Transverse colon (tissue), 4 donors: Measurements from ENCODE around the gene LYRM1. TPM values are rescaled to one million over a fixed set of nuclear protein-coding genes. Genes with fewer than 3 reads are reported as not detected.
A peak's percentile ranks its signal among the peaks of the same experiment; 100 is the strongest.

Experiments used
- DNase-seq: peaks from one replicate; pipeline ENCODE4 v3.0.0-alpha.2; 2019
- H3K27ac ChIP-seq, 4 donors: fragments of 200-600 bp; sonication (generic); 2 replicates each; pipeline ENCODE4 v1.5.1; 2016 to 2018; ENCODE audit warnings: inconsistent platforms in 4 of 4
- H3K27me3 ChIP-seq: fragments of 200-600 bp; sonication (generic); 2 replicates; pipeline ENCODE4 v1.5.1; 2017; ENCODE audit warnings: inconsistent platforms
- H3K36me3 ChIP-seq, 4 donors: fragments of 200-600 bp; sonication (generic); 2 replicates each; pipeline ENCODE4 v1.5.1; 2017 to 2019; ENCODE audit warnings: inconsistent platforms in 4 of 4
- H3K4me1 ChIP-seq, 4 donors: fragments of 200-600 bp; sonication (generic); 2 replicates each; pipeline ENCODE4 v1.5.1; 2017 to 2020; ENCODE audit warnings: inconsistent platforms in 4 of 4
- H3K4me3 ChIP-seq, 4 donors: fragments of 200-600 bp; sonication (generic); 1 replicate in 1 of 4; 2 replicates in 3 of 4; pipeline versions ENCODE4 v1.5.1 to v1.6.1; 2017 to 2019; ENCODE audit warnings: inconsistent platforms in 4 of 4
- H3K9me3 ChIP-seq, 2 donors: fragments of 200-600 bp; sonication (generic); 2 replicates each; pipeline ENCODE4 v1.5.1; 2017 to 2019; ENCODE audit warnings: inconsistent platforms in 2 of 2
- CTCF ChIP-seq, 5 experiments: fragments of 200-600 bp in 3 of 5; fragments of 450-650 bp in 2 of 5; sonication (generic) in 3 of 5; IDR thresholded peaks; 1 replicate in 2 of 5; 2 replicates in 3 of 5; pipeline ENCODE4 v1.5.1; 2016 to 2017; ENCODE audit warnings: antibody characterized with exemption in 5 of 5, inconsistent platforms in 3 of 5, mild to moderate bottlenecking in 2 of 5, moderate library complexity in 1 of 5
- EP300 ChIP-seq: sonication (generic); formaldehyde crosslinking; IDR thresholded peaks from one replicate; pipeline ENCODE4 v1.6.1; 2017; ENCODE audit warnings: antibody characterized with exemption, low read depth
- POLR2A ChIP-seq: fragments of 450-650 bp; IDR thresholded peaks from one replicate; pipeline ENCODE4 v1.6.1; 2016; ENCODE audit warnings: antibody characterized with exemption, mild to moderate bottlenecking, moderate library complexity
- POLR2AphosphoS5 ChIP-seq, 3 donors: sonication (generic); formaldehyde crosslinking; IDR thresholded peaks; one replicate each; pipeline ENCODE4 v1.6.1; 2016; ENCODE audit warnings: antibody characterized with exemption in 3 of 3
- WGBS, 2 donors: methylation state at CpG; one replicate each; pipeline ENCODE4 v1.1.5; 2018; ENCODE audit warnings: low coverage in 1 of 2; 5-methylcytosine and 5-hydroxymethylcytosine counted together
- in situ Hi-C, 4 donors: fragments of 200-750 bp; cut with MboI; loops; one replicate each; pipeline versions ENCODE4 v1.15.0 to v1.15.1; 2017; ENCODE audit warnings: low sequenced_read_pairs in 3 of 4, low pct_ligation_motif_present in 1 of 4, low pct_unique_long_range_greater_than_20kb in 1 of 4
- intact Hi-C: fragments of 100-400 bp; cut with DNase I; formaldehyde crosslinking; loops from one replicate; pipeline ENCODE4 v1.15.1; 2023; ENCODE audit warnings: low total_unique reads
- total RNA-seq, 4 donors: library from RNA; depleted of rRNA; stranded (reverse); fragments of >200 nt; gene quantifications; one replicate each; pipeline ENCODE4 v1.1.0, GENCODE V29; 2016

Gene LYRM1
- total RNA-seq, 4 donors from 2014 or later = 7.9 to 74.6 (median 27.5) TPM

DNA sequence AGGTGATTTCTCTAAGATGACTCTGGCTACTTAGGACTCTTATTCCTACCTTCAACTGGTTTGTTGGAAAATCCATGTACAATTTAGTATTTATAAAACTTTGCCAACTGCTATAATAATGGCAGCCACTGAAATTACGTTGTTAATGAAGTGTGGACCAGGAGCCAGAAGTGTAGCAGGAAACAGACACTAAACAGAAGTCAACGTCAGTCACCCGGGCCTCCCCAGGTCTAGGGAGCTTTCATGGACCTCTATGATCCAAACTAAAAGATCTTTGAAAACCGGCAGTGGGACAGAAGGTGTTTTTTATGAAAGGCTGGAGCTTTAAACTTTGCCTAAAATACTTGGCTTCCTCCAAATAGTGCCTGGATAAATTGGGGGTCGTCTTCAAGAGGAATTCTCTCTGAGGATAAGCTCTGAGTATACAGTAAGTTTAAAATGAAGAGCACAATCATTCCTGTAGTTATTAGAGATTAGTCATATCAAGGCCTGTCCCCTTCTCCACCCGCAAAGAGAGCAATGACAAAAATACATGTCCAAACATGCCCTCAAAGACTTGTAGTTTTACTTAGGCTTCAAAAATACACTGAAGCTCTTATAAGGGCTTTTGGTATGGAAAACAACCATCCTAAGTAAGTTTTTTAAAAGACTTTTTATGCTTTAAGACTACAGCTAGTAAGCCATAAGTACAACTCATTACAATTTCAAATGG, 35.0 kb upstream of the LYRM1 start:
- no peaks in the 10 kb centered on the region for H3K27me3 ChIP-seq
- in situ Hi-C loops = no loop called here
- DNase-seq = no peak
- peaks cover 35 to 50% (median 42%) of the 10 kb centered on the region in 4 donors for H3K4me1 ChIP-seq
- H3K9me3 ChIP-seq = no peaks in the 10 kb centered on the region
- TF ChIP-seq POLR2AphosphoS5 (IDR thresholded peaks at IDR 0.05) = no peak
- H3K4me3 ChIP-seq = no peak overlapping the region
- WGBS, 2 donors = 54 to 59% methylated on average over 3 to 6 of the region's 6 CpGs
- intact Hi-C loops = no loop called here
- H3K27ac ChIP-seq = peak overlapping the region; percentile 46 to 83 (median 67)
- peaks cover 0 to 8% (median 0%) of the 10 kb centered on the region in 4 donors for H3K36me3 ChIP-seq

GRCh38 chr16:20866145-20866772, 34.3 kb upstream of the LYRM1 start:
- H3K36me3 ChIP-seq = peaks cover 0 to 8% (median 0%) of the 10 kb centered on the region in 4 donors
- peak; percentile 17 for DNase-seq
- H3K9me3 ChIP-seq = no peaks in the 10 kb centered on the region
- no peaks in the 10 kb centered on the region for H3K27me3 ChIP-seq
- TF ChIP-seq CTCF (IDR thresholded peaks at IDR 0.05) = no peak
- no peak for TF ChIP-seq EP300
- no peak for TF ChIP-seq POLR2A
- no peak for TF ChIP-seq POLR2AphosphoS5 (IDR thresholded peaks at IDR 0.05)
- WGBS, 2 donors = 68 to 73% methylated on average over 2 to 6 of the region's 6 CpGs
- H3K4me3 ChIP-seq = no peak overlapping the region
- in situ Hi-C loops = no loop called here
- peaks cover 39 to 54% (median 47%) of the 10 kb centered on the region in 4 donors for H3K4me1 ChIP-seq
- peak overlapping the region; percentile 46 to 83 (median 67) for H3K27ac ChIP-seq
- intact Hi-C loops = no loop called here

DNA sequence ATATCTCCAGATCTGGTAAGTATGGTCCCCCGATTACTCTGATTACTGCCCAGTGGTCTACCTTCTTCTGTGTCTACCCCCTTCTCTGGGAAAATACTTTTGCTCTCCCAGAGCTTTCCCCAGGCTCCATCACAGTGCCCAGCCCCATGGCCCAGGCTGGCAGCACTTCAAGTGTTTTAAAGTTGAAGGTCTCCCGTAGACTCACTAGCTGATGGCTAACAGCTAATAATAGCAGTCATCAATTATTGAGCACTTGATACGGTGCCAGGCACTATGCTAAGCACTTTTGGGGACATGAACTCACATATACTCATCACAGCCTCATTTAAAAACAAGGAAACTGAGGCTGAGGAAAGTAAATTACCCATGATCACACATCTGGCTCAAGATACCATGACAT, 33.8 kb upstream of the LYRM1 start:
- intact Hi-C loops = no loop called here
- Histone ChIP-seq H3K9me3 (no peaks in the 10 kb centered on the region), H3K4me3 (no peak overlapping the region), H3K36me3 (peaks cover 0 to 3% (median 0%) of the 10 kb centered on the region in 4 donors), H3K27ac (peak overlapping the region; percentile 46 to 83 (median 67)), H3K4me1 (peaks cover 39 to 58% (median 50%) of the 10 kb centered on the region in 4 donors), H3K27me3 (no peaks in the 10 kb centered on the region)
- DNase-seq = no peak
- TF ChIP-seq CTCF (IDR thresholded peaks at IDR 0.05) (no peak), POLR2A (no peak), POLR2AphosphoS5 (IDR thresholded peaks at IDR 0.05) (no peak)
- 81 to 100% methylated on average over 1 to 3 of the region's 3 CpGs for WGBS, 2 donors
- in situ Hi-C loops = no loop called here

DNA sequence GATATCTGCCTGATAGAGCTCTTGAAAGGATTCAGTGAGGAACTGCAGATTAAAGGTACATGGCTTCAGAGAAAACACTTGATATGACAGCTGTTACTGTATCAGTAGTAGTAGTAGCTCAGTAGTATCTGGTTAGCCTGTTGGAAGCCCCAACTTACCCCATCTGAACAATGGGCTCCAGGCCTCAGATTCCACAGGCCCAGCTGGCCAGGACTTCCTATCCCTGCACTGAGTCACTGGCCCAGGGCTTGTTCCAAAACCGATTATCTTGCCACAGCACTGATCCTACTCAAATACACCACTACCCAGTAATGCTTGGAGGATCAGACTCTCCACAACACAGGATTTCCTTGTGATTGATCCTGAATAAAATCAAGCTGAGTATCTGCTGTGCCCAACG, 33.0 kb upstream of the LYRM1 start:
- in situ Hi-C loops = no loop called here
- WGBS, 2 donors = 84% methylated on average over 2 of the region's 2 CpGs; no CpG with 5 or more reads in 1 of the 2 donors
- no peaks in the 10 kb centered on the region for H3K36me3 ChIP-seq
- intact Hi-C loops = no loop called here
- peak overlapping the region in 3 of 4 donors; percentile 66 to 83 (median 68) for H3K27ac ChIP-seq
- H3K9me3 ChIP-seq = no peaks in the 10 kb centered on the region
- H3K4me3 ChIP-seq = no peak overlapping the region
- no peak for TF ChIP-seq EP300
- no peak for TF ChIP-seq POLR2AphosphoS5 (IDR thresholded peaks at IDR 0.05)
- no peak for TF ChIP-seq POLR2A
- no peak for TF ChIP-seq CTCF (IDR thresholded peaks at IDR 0.05)
- peaks cover 39 to 63% (median 55%) of the 10 kb centered on the region in 4 donors for H3K4me1 ChIP-seq
- no peaks in the 10 kb centered on the region for H3K27me3 ChIP-seq
- no peak for DNase-seq
